Mesothelial cell of epicardium (in vitro differentiated cells): ENCODE data around the gene MYBPC3. TPM values are rescaled to one million over a fixed set of nuclear protein-coding genes. Genes with fewer than 3 reads are reported as not detected.

ENCODE experiments used
- DNase-seq, 2 experiments: peaks; one replicate each; pipeline ENCODE4 v3.0.0; 2021; ENCODE audit warnings: low spot score in 2 of 2; ENCODE audit not compliant: unreplicated experiment in 2 of 2
- H3K27ac Mint-ChIP-seq: 2 replicates; pipeline ENCODE4 v1.8.0; 2021; ENCODE audit warnings: mixed read lengths
- H3K27me3 Mint-ChIP-seq: 2 replicates; pipeline ENCODE4 v1.8.0; 2021; ENCODE audit warnings: low read depth, mixed read lengths
- H3K36me3 Mint-ChIP-seq: 2 replicates; pipeline ENCODE4 v1.8.0; 2021; ENCODE audit warnings: mixed read lengths
- H3K4me1 Mint-ChIP-seq: 2 replicates; pipeline ENCODE4 v1.8.0; 2021; ENCODE audit warnings: mixed read lengths
- H3K4me3 Mint-ChIP-seq: 2 replicates; pipeline ENCODE4 v1.8.0; 2021; ENCODE audit warnings: mild to moderate bottlenecking, moderate library complexity, mixed read lengths
- H3K9me3 Mint-ChIP-seq: 2 replicates; pipeline ENCODE4 v1.8.0; 2021; ENCODE audit warnings: mixed read lengths
- CTCF ChIP-seq: fragments of 200-600 bp; sonication (generic); IDR thresholded peaks from one replicate; pipeline ENCODE4 v1.5.0; 2021; ENCODE audit warnings: antibody characterized with exemption; ENCODE audit not compliant: unreplicated experiment
- total RNA-seq: library from RNA; stranded (reverse); gene quantifications from 3 replicates; pipeline ENCODE4 v1.2.1, GENCODE V29; 2021

MYBPC3 gene
- total RNA-seq, 1 donor from 2014 or later = not detected

- Mint-ChIP-seq H3K9me3 (no peaks in the 10 kb centered on the region), H3K27me3 (no peaks in the 10 kb centered on the region), H3K27ac (no peak overlapping the region), H3K4me1 (no peaks in the 10 kb centered on the region), H3K4me3 (no peak overlapping the region), H3K36me3 (peaks cover 10% of the 10 kb centered on the region)
- DNase-seq = no peak
- TF ChIP-seq CTCF = no peak
These were observed 19.5 kb downstream of the MYBPC3 start for GRCh38 chr11:47332791-47333525.

DNA sequence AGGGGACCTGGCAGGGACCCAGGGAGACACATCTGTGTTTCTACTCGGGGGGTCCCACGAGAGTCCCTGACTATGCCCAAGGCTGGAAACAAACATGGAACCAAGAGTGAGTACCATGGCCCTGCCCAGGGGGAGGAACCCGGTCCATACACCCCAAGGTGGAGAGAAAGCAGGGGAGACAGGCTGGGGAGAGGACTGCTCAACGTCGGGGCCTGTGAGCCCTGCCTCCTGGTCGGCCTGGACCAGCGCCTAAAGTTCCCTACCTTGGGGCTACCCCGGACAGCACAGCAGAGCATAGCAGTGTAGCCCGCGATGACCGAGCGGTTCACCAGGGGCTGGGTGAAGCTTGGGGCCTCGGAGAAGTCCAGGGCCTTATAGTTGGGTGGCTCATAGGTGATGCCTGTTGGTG is 20.2 kb downstream of the MYBPC3 start:
- H3K36me3 Mint-ChIP-seq = peaks cover 10% of the 10 kb centered on the region
- no peak overlapping the region for H3K4me3 Mint-ChIP-seq
- no peak for DNase-seq
- no peak for TF ChIP-seq CTCF
- H3K27ac Mint-ChIP-seq = no peak overlapping the region
- H3K4me1 Mint-ChIP-seq = no peaks in the 10 kb centered on the region
- H3K27me3 Mint-ChIP-seq = no peaks in the 10 kb centered on the region
- H3K9me3 Mint-ChIP-seq = no peaks in the 10 kb centered on the region

GRCh38 chr11:47331454-47332302 is 20.8 kb downstream of the MYBPC3 start:
- Mint-ChIP-seq H3K27ac (no peak overlapping the region), H3K4me1 (no peaks in the 10 kb centered on the region), H3K9me3 (no peaks in the 10 kb centered on the region), H3K27me3 (no peaks in the 10 kb centered on the region), H3K36me3 (peaks cover 12% of the 10 kb centered on the region), H3K4me3 (no peak overlapping the region)
- no peak for DNase-seq
- no peak for TF ChIP-seq CTCF

DNA sequence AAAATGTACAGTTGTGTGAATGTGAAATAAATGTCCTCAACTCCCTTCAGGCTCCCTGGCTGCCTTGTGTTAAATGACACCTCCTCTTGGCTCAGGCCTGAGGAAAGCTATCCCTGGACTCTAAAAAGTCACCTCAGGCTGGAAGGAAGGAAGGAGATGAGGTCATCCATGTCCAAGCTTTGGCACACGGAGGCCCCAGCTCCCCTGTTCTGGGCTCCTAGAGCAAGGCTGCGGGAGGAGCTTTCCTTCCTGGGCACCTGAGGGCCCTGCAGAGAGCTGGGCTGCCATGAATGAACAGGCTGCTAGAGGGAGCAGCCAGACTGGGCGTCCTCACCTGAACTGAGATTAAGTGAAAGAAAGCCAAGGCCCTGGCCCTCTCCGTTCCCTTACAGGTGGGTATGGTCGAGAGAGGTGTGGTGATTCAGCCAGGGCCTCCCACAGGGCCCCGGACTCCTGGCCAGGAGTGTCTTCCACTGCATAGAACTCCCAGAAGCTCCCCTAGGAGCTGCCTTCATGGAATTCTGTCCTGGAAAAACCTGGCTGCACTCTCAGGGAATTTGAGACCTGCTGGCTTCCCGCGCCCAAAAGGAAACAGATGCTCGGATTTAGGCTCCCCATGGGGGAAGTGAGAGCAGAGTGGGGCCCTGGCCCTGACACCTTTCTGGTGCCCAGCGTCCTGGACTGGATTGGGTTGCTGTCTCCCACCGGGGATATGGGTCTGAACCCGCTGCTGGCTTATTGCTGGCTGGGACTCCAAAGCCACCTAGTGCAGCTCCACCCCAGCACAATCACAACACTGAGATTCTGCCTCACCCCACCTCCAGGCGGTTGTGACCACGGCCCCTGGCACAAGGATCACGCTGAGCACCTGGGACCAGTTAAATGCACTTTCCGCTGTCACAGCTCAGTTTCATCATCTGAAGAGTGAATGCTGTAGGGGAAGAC is 22.2 kb downstream of the MYBPC3 start:
- no peak for TF ChIP-seq CTCF
- H3K9me3 Mint-ChIP-seq = no peaks in the 10 kb centered on the region
- DNase-seq = no peak
- H3K36me3 Mint-ChIP-seq = peaks cover 16% of the 10 kb centered on the region
- no peak overlapping the region for H3K27ac Mint-ChIP-seq
- no peaks in the 10 kb centered on the region for H3K4me1 Mint-ChIP-seq
- H3K4me3 Mint-ChIP-seq = no peak overlapping the region
- H3K27me3 Mint-ChIP-seq = no peaks in the 10 kb centered on the region

DNA sequence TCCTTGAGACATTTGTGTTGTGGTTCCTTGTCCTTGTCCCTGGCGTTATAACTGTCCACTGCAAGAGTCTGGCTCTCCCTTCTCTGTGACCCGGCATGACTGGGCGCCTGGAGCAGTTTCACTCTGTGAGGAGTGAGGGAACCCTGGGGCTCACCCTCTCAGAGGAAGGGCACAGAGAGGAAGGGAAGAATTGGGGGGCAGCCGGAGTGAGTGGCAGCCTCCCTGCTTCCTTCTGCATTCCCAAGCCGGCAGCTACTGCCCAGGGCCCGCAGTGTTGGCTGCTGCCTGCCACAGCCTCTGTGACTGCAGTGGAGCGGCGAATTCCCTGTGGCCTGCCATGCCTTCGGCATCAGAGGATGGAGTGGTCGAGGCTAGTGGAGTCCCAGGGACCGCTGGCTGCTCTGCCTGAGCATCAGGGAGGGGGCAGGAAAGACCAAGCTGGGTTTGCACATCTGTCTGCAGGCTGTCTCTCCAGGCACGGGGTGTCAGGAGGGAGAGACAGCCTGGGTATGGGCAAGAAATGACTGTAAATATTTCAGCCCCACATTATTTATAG is 23.0 kb downstream of the MYBPC3 start:
- no peak for DNase-seq
- no peak for TF ChIP-seq CTCF
- Mint-ChIP-seq H3K4me3 (no peak overlapping the region), H3K9me3 (no peaks in the 10 kb centered on the region), H3K27me3 (no peaks in the 10 kb centered on the region), H3K27ac (no peak overlapping the region), H3K4me1 (no peaks in the 10 kb centered on the region), H3K36me3 (peaks cover 22% of the 10 kb centered on the region)
